ENCODE measurements around the gene TMEM120A. TPM values are rescaled to one million over a fixed set of nuclear protein-coding genes. Genes with fewer than 3 reads are reported as not detected.
A peak's percentile ranks its signal among the peaks of the same experiment; 100 is the strongest.

Gene TMEM120A
- polyA plus RNA-seq, 1 donor = 61.0 TPM

DNA sequence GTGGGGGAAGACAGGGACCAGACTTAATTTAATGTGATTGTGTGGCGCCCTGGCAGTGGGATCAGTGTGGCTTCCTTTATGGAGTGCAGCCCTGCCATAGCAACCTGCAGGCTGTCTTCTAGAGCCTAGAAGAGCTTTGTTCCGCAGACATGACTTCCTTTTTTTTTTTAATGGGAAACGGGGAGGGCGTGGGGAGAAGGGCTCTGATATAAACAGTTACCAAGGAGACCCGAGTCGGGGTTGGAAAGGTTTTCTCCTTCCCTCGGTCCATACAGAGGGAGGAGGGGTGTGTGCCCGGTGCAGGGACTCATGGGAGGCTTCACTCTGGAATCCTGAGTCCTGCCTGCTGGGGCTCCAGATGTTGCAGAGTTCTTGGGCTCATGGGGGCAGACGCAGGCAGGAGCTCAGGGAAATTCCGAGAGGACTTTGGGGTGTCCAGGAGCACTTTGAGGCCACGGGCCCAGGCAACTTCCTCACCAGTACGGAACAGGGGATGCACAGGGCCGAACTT lies 26.9 kb downstream of the TMEM120A start:
- Histone ChIP-seq H3K4me1 (ENCODE audit: control insufficient read depth, insufficient read depth, low read length) (peaks cover 14% of the 10 kb centered on the region), H3K27me3 (ENCODE audit: control insufficient read depth, insufficient read depth, low read length) (no peaks in the 10 kb centered on the region), H3K27ac (ENCODE audit: low read length) (no peak overlapping the region), H3K9me3 (ENCODE audit: control insufficient read depth, low read depth, low read length) (no peaks in the 10 kb centered on the region), H3K4me3 (ENCODE audit: low read length) (no peak overlapping the region), H3K36me3 (ENCODE audit: control insufficient read depth, insufficient read depth, low read length) (peaks cover 42% of the 10 kb centered on the region)
- WGBS (ENCODE audit: insufficient coverage, low lambda C conversion rate) = no CpG with 5 or more reads among the region's 13 CpGs
- peak in 1 of 2 donors; percentile 53 for DNase-seq

DNA sequence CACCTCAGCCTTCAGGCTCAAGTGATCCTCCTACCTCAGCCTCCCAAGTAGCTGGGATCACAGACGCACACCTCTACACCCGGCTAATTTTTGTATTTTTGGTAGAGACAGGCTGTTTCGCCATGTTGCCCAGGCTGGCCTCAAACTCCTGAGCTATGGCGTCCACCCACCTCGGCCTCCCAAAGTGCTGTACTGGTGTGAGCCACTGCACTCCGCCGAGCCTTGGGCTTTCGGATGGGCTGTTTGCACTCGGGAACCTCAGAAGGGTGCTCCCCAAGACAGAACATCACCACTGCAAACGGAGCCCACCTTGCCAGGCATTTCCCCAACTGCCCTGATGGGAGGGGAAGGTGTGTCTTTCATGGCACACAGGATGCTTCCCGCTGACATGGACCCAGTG lies 27.3 kb downstream of the TMEM120A start:
- no peaks in the 10 kb centered on the region for H3K27me3 ChIP-seq (ENCODE audit: control insufficient read depth, insufficient read depth, low read length)
- DNase-seq = no peak

DNA sequence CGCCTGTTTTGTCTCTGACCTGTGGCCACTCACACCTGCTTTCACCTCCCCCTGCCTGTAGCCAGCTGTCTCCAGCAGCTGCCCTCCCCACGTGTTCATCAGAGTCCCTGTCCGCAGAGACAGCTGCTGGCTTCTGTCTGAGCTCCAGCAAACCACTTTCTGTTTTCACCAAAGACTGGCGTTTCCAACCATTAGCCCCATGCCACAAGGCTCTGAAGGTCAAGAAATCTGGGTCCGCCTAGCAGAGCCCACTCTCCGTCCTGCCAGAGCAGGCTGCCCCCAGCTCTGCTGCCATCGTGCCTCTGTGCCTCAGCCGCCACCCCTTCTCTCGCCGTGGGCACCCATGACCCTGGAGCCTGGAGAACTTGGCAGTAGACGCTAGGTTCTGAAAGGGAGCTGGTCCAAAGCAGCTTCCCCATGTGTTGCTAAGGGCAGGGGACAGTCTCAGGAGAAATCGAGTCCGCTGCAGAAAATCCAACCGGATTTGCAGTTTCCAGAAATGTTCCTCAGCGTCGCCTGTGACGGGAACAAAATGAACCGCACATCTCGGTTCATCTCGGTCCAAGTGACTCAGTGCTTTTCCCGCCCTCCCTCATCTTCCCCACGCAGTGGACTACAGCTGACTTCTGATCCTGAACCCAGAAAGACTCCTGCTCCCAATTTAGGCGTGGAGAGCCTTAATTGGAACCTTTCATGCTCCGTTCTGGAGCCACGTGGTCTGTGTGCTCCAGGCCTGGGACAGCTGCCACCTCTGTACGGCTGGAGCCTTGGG lies 28.0 kb downstream of the TMEM120A start:
- Histone ChIP-seq H3K36me3 (ENCODE audit: control insufficient read depth, insufficient read depth, low read length) (peaks cover 45% of the 10 kb centered on the region), H3K27ac (ENCODE audit: low read length) (no peak overlapping the region), H3K4me3 (ENCODE audit: low read length) (no peak overlapping the region), H3K9me3 (ENCODE audit: control insufficient read depth, low read depth, low read length) (no peaks in the 10 kb centered on the region), H3K4me1 (ENCODE audit: control insufficient read depth, insufficient read depth, low read length) (peaks cover 14% of the 10 kb centered on the region), H3K27me3 (ENCODE audit: control insufficient read depth, insufficient read depth, low read length) (no peaks in the 10 kb centered on the region)
- DNase-seq = no peak
- 91% methylated on average over 10 of the region's 26 CpGs for WGBS (ENCODE audit: insufficient coverage, low lambda C conversion rate)

More for the DNA sequence above, 27.3 kb downstream of the TMEM120A start:
- no peak overlapping the region for H3K4me3 ChIP-seq (ENCODE audit: low read length)
- H3K9me3 ChIP-seq (ENCODE audit: control insufficient read depth, low read depth, low read length) = no peaks in the 10 kb centered on the region
- H3K27ac ChIP-seq (ENCODE audit: low read length) = no peak overlapping the region
- H3K36me3 ChIP-seq (ENCODE audit: control insufficient read depth, insufficient read depth, low read length) = peaks cover 43% of the 10 kb centered on the region
- 100% methylated on average over 2 of the region's 11 CpGs for WGBS (ENCODE audit: insufficient coverage, low lambda C conversion rate)
- peaks cover 14% of the 10 kb centered on the region for H3K4me1 ChIP-seq (ENCODE audit: control insufficient read depth, insufficient read depth, low read length)

DNA sequence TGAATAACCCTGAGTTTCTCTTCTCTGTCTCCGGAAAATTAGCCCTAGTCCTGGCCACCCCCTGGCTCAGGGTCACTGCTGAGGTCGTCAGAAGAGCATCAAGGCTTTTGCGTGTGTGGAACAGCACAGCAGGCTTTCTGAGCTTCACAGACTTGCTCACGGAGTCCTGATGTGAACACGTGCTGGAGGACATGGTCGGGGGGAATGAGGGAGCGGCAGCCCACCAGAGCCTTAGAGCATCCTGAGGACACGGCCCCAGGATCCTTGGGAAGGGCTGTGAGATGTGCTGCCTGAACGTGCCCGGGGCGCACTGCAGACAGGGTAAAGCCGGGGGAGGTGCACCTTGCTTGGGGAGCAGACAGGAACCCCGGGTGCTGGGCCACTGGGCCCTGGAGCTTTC lies 28.8 kb downstream of the TMEM120A start:
- no peak overlapping the region for H3K4me3 ChIP-seq (ENCODE audit: low read length)
- WGBS (ENCODE audit: insufficient coverage, low lambda C conversion rate) = 100% methylated on average over 1 of the region's 13 CpGs

DNA sequence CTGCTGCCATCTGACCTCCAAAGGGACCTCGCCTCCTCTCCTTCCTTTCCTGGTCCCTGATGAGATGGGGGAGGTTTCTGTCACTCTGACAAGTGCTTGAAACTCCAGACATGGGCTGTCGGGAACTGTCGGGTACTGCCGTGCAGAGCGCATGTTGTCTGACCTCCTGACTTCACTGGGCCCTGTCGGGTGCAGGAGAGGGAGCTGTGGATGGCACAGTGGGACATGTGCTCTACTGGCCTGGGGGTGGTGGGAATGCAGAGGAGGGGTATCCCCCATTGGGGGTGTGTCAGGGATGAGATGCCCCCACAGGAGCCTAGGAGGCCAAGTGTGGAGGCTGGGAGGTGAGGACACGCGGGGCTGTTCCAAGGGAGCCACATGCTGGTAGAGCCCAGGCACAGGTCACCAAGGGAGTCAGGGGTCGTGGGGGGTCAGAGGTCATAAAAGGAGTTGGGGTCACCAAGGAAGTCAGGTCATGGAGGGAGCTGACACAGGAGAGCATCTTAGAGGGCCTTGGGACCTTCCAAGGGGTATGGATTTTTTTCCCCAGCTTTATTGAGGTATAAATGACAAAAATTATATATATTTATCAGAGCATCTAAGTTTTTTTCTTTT lies 30.9 kb downstream of the TMEM120A start:
- H3K27ac ChIP-seq (ENCODE audit: low read length) = no peak overlapping the region

More for the DNA sequence above, 28.8 kb downstream of the TMEM120A start:
- no peak for DNase-seq
- Histone ChIP-seq H3K27me3 (ENCODE audit: control insufficient read depth, insufficient read depth, low read length) (no peaks in the 10 kb centered on the region), H3K4me1 (ENCODE audit: control insufficient read depth, insufficient read depth, low read length) (peaks cover 11% of the 10 kb centered on the region), H3K9me3 (ENCODE audit: control insufficient read depth, low read depth, low read length) (no peaks in the 10 kb centered on the region), H3K27ac (ENCODE audit: low read length) (no peak overlapping the region), H3K36me3 (ENCODE audit: control insufficient read depth, insufficient read depth, low read length) (peaks cover 48% of the 10 kb centered on the region)

DNA sequence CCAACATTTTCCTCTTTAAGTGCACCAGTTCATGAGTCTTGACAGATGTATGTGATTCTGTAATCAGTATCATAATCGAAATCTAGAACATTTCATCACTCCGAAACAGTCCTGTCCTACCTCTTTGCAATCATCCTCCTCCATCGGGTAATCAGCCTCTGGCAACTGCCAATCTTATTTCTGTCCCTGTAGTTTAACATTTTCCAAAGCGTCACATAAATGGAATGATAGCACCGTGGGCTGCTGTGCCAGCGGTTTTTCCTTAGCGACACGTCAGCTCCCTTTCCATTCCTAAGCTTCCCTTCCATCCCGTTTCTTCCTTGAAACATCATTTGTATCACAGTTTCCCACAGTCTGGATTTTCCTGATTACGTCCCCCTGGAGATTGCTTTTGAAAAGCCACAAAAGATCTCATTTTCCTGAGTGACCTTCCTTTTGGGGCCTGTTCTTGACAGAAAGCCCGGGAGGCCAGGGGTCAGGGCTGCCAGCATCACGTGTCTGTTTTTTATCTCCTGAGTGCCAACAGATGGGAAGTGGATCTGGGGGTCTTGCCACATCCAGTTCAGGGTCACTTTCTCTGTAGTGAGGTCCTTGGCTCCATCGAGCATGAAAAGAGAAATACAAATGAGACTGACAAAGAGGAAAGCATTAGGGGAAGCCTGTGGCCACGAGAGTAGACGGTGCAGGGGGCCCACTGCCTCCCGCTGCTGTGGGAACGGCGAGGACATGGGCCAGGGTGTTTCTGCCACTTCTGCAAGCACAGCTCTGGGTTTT lies 31.6 kb downstream of the TMEM120A start:
- Histone ChIP-seq H3K4me3 (ENCODE audit: low read length) (no peak overlapping the region), H3K27me3 (ENCODE audit: control insufficient read depth, insufficient read depth, low read length) (no peaks in the 10 kb centered on the region), H3K9me3 (ENCODE audit: control insufficient read depth, low read depth, low read length) (no peaks in the 10 kb centered on the region), H3K27ac (ENCODE audit: low read length) (no peak overlapping the region), H3K4me1 (ENCODE audit: control insufficient read depth, insufficient read depth, low read length) (peaks cover 18% of the 10 kb centered on the region), H3K36me3 (ENCODE audit: control insufficient read depth, insufficient read depth, low read length) (peaks cover 41% of the 10 kb centered on the region)
- WGBS (ENCODE audit: insufficient coverage, low lambda C conversion rate) = 100% methylated on average over 2 of the region's 18 CpGs
- DNase-seq = no peak

More for the DNA sequence above, 30.9 kb downstream of the TMEM120A start:
- Histone ChIP-seq H3K4me3 (ENCODE audit: low read length) (no peak overlapping the region), H3K36me3 (ENCODE audit: control insufficient read depth, insufficient read depth, low read length) (peaks cover 48% of the 10 kb centered on the region), H3K9me3 (ENCODE audit: control insufficient read depth, low read depth, low read length) (no peaks in the 10 kb centered on the region), H3K27me3 (ENCODE audit: control insufficient read depth, insufficient read depth, low read length) (no peaks in the 10 kb centered on the region), H3K4me1 (ENCODE audit: control insufficient read depth, insufficient read depth, low read length) (peaks cover 14% of the 10 kb centered on the region)
- no CpG with 5 or more reads among the region's 9 CpGs for WGBS (ENCODE audit: insufficient coverage, low lambda C conversion rate)
- DNase-seq = no peak

DNA sequence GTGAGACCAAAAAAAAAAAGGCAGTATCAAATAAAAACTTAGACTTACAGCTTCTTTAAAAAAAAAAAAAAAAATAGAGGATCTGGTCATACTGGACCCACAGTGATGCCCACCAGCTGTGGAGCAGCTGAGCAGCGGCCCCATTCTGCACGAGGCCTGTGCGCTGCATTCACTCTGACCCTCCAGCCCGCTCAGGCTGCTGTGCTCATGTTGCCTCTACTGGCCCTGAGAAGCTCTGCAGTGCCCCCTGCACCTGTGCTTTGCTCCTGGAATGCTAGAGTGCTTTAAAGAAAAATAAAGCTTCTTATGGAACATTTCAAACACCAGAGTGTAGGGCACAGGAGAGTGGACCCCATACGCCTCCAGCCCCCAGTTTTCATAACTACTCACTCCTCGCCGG lies 33.2 kb downstream of the TMEM120A start:
- H3K27me3 ChIP-seq (ENCODE audit: control insufficient read depth, insufficient read depth, low read length) = no peaks in the 10 kb centered on the region
- WGBS (ENCODE audit: insufficient coverage, low lambda C conversion rate) = no CpG with 5 or more reads among the region's 7 CpGs

DNA sequence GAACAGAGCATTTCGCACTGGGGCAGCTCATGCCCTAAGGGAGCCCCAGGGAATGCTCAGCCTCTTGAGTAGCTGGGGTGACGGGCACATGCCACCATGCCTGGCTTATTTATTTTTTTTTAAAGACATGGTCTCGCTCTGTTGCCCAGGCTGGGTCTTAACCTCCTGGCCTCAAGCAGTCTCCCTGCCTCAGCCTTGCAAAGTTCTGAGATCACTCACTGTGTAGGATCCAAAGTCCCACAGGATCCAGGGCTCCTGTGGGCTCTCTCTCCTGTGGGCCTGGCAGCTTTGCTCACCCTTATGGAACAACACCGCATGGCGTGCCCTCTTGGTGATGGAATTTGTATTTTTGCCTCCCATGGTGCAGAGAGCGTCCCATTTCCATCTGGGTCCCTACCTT lies 34.0 kb downstream of the TMEM120A start:
- DNase-seq = no peak
- Histone ChIP-seq H3K4me3 (ENCODE audit: low read length) (no peak overlapping the region), H3K27ac (ENCODE audit: low read length) (no peak overlapping the region), H3K36me3 (ENCODE audit: control insufficient read depth, insufficient read depth, low read length) (peaks cover 36% of the 10 kb centered on the region), H3K9me3 (ENCODE audit: control insufficient read depth, low read depth, low read length) (no peaks in the 10 kb centered on the region), H3K27me3 (ENCODE audit: control insufficient read depth, insufficient read depth, low read length) (no peaks in the 10 kb centered on the region), H3K4me1 (ENCODE audit: control insufficient read depth, insufficient read depth, low read length) (peaks cover 29% of the 10 kb centered on the region)
- no CpG with 5 or more reads among the region's 6 CpGs for WGBS (ENCODE audit: insufficient coverage, low lambda C conversion rate)

More for the DNA sequence above, 33.2 kb downstream of the TMEM120A start:
- Histone ChIP-seq H3K4me1 (ENCODE audit: control insufficient read depth, insufficient read depth, low read length) (peaks cover 29% of the 10 kb centered on the region), H3K9me3 (ENCODE audit: control insufficient read depth, low read depth, low read length) (no peaks in the 10 kb centered on the region), H3K36me3 (ENCODE audit: control insufficient read depth, insufficient read depth, low read length) (peaks cover 37% of the 10 kb centered on the region), H3K4me3 (ENCODE audit: low read length) (no peak overlapping the region), H3K27ac (ENCODE audit: low read length) (no peak overlapping the region)
- DNase-seq = no peak

DNA sequence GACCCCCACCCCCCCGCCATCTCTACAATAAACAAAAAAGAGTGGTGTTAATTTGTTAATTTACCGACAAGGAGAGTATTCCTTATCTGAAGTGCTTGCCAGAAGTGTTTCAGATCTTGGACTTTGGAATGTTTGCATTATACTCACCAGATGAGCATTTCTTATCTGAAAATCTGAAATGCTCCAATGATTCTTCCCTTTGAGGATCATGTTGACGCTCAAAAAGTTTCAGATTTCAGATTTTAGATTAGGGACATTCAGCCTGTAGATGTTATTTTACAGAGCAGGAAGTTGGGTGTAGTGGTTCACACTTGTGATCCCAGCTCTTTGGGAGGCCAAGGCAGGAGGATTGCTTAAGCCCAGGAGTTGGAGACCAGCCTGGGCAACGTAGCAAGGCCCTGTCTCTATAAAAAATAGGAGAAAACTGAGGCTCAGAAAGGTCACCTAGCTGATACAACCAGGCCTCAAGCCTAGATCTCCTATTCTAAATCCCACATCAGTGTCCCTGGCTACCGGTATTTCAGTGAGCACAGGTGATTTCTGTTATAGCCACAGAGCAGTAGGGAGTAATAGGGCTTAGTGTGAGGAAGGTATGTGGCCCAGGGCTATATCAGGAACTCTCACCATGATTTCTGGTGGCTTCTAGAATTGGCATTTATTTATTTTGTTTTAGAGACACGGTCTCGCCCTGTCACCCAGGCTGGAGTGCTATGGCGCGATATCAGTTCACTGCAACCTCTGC lies 35.4 kb downstream of the TMEM120A start:
- Histone ChIP-seq H3K27me3 (ENCODE audit: control insufficient read depth, insufficient read depth, low read length) (no peaks in the 10 kb centered on the region), H3K36me3 (ENCODE audit: control insufficient read depth, insufficient read depth, low read length) (peaks cover 43% of the 10 kb centered on the region), H3K27ac (ENCODE audit: low read length) (peak overlapping the region; percentile 92), H3K4me3 (ENCODE audit: low read length) (no peak overlapping the region), H3K4me1 (ENCODE audit: control insufficient read depth, insufficient read depth, low read length) (peaks cover 29% of the 10 kb centered on the region), H3K9me3 (ENCODE audit: control insufficient read depth, low read depth, low read length) (no peaks in the 10 kb centered on the region)
- peak in 1 of 2 donors; percentile 50 for DNase-seq
- no CpG with 5 or more reads among the region's 9 CpGs for WGBS (ENCODE audit: insufficient coverage, low lambda C conversion rate)
